Transverse colon (tissue), 4 donors: ENCODE results near the gene PCDHGA1. TPM values are rescaled to one million over a fixed set of nuclear protein-coding genes. Genes with fewer than 3 reads are reported as not detected.
"Not testable (repeated sequence)": the region's sequence is repeated elsewhere in the genome, so short reads cannot be mapped to it uniquely, and the experiment has no call there.

Experiments
- DNase-seq: peaks from one replicate; pipeline ENCODE4 v3.0.0-alpha.2; 2019
- H3K27ac ChIP-seq, 4 donors: fragments of 200-600 bp; sonication (generic); 2 replicates each; pipeline ENCODE4 v1.5.1; 2016 to 2018; ENCODE audit warnings: inconsistent platforms in 4 of 4
- H3K27me3 ChIP-seq: fragments of 200-600 bp; sonication (generic); 2 replicates; pipeline ENCODE4 v1.5.1; 2017; ENCODE audit warnings: inconsistent platforms
- H3K36me3 ChIP-seq, 4 donors: fragments of 200-600 bp; sonication (generic); 2 replicates each; pipeline ENCODE4 v1.5.1; 2017 to 2019; ENCODE audit warnings: inconsistent platforms in 4 of 4
- H3K4me1 ChIP-seq, 4 donors: fragments of 200-600 bp; sonication (generic); 2 replicates each; pipeline ENCODE4 v1.5.1; 2017 to 2020; ENCODE audit warnings: inconsistent platforms in 4 of 4
- H3K4me3 ChIP-seq, 4 donors: fragments of 200-600 bp; sonication (generic); 1 replicate in 1 of 4; 2 replicates in 3 of 4; pipeline versions ENCODE4 v1.5.1 to v1.6.1; 2017 to 2019; ENCODE audit warnings: inconsistent platforms in 4 of 4
- H3K9me3 ChIP-seq, 2 donors: fragments of 200-600 bp; sonication (generic); 2 replicates each; pipeline ENCODE4 v1.5.1; 2017 to 2019; ENCODE audit warnings: inconsistent platforms in 2 of 2
- CTCF ChIP-seq, 5 experiments: fragments of 200-600 bp in 3 of 5; fragments of 450-650 bp in 2 of 5; sonication (generic) in 3 of 5; IDR thresholded peaks; 1 replicate in 2 of 5; 2 replicates in 3 of 5; pipeline ENCODE4 v1.5.1; 2016 to 2017; ENCODE audit warnings: antibody characterized with exemption in 5 of 5, inconsistent platforms in 3 of 5, mild to moderate bottlenecking in 2 of 5, moderate library complexity in 1 of 5
- EP300 ChIP-seq: sonication (generic); formaldehyde crosslinking; IDR thresholded peaks from one replicate; pipeline ENCODE4 v1.6.1; 2017; ENCODE audit warnings: antibody characterized with exemption, low read depth
- POLR2A ChIP-seq: fragments of 450-650 bp; IDR thresholded peaks from one replicate; pipeline ENCODE4 v1.6.1; 2016; ENCODE audit warnings: antibody characterized with exemption, mild to moderate bottlenecking, moderate library complexity
- POLR2AphosphoS5 ChIP-seq, 3 donors: sonication (generic); formaldehyde crosslinking; IDR thresholded peaks; one replicate each; pipeline ENCODE4 v1.6.1; 2016; ENCODE audit warnings: antibody characterized with exemption in 3 of 3
- WGBS, 2 donors: methylation state at CpG; one replicate each; pipeline ENCODE4 v1.1.5; 2018; ENCODE audit warnings: low coverage in 1 of 2; 5-methylcytosine and 5-hydroxymethylcytosine counted together
- in situ Hi-C, 4 donors: fragments of 200-750 bp; cut with MboI; loops; one replicate each; pipeline versions ENCODE4 v1.15.0 to v1.15.1; 2017; ENCODE audit warnings: low sequenced_read_pairs in 3 of 4, low pct_ligation_motif_present in 1 of 4, low pct_unique_long_range_greater_than_20kb in 1 of 4
- intact Hi-C: fragments of 100-400 bp; cut with DNase I; formaldehyde crosslinking; loops from one replicate; pipeline ENCODE4 v1.15.1; 2023; ENCODE audit warnings: low total_unique reads
- total RNA-seq, 4 donors: library from RNA; depleted of rRNA; stranded (reverse); fragments of >200 nt; gene quantifications; one replicate each; pipeline ENCODE4 v1.1.0, GENCODE V29; 2016

PCDHGA1 gene
- total RNA-seq, 4 donors from 2014 or later = 0.55 to 0.64 TPM; not detected in 2

GRCh38 chr5:141306630-141307029 is 23.7 kb upstream of the PCDHGA1 start:
- Histone ChIP-seq H3K27ac (no peak overlapping the region), H3K27me3 (no peaks in the 10 kb centered on the region), H3K9me3 (peaks cover 87 to 97% of the 10 kb centered on the region in 2 donors), H3K4me1 (no peaks in the 10 kb centered on the region), H3K36me3 (peaks cover 0 to 8% (median under 1%) of the 10 kb centered on the region in 4 donors), H3K4me3 (no peak overlapping the region)
- no peak for TF ChIP-seq EP300
- in situ Hi-C loops = loop anchor here in 1 of 4 donors (25.0 kb wide), 1 partner anchor 256 kb away; no protein-coding TSS in a partner anchor
- WGBS, 2 donors = 91 to 100% methylated on average over 1 of the region's 1 CpG
- intact Hi-C loops = no loop called here
- no peak for DNase-seq

- Histone ChIP-seq H3K4me1 (no peaks in the 10 kb centered on the region), H3K9me3 (peaks cover 94 to 99% of the 10 kb centered on the region in 2 donors), H3K36me3 (peaks cover 0 to 51% (median 18%) of the 10 kb centered on the region in 4 donors), H3K4me3 (no peak overlapping the region), H3K27me3 (no peaks in the 10 kb centered on the region), H3K27ac (no peak overlapping the region)
- in situ Hi-C loops (loop anchor here in 1 of 4 donors (25.0 kb wide), 1 partner anchor 249 kb away; no protein-coding TSS in a partner anchor), intact Hi-C loops (no loop called here)
- no peak for DNase-seq
- TF ChIP-seq EP300 = no peak
- no peak for TF ChIP-seq CTCF (IDR thresholded peaks at IDR 0.05)
- TF ChIP-seq POLR2AphosphoS5 (IDR thresholded peaks at IDR 0.05) = no peak
- TF ChIP-seq POLR2A = no peak
Measured at GRCh38 chr5:141313711-141314110, 16.6 kb upstream of the PCDHGA1 start.

GRCh38 chr5:141316963-141317362 is 13.4 kb upstream of the PCDHGA1 start:
- DNase-seq, H3K27me3 ChIP-seq, H3K4me3 ChIP-seq, intact Hi-C loops, H3K27ac ChIP-seq: not testable (repeated sequence)
- peaks cover 0 to 12% (median 4%) of the 10 kb centered on the region in 4 donors for H3K4me1 ChIP-seq
- peaks cover 87 to 89% of the 10 kb centered on the region in 2 donors for H3K9me3 ChIP-seq
- 82 to 89% methylated on average over 3 to 4 of the region's 4 CpGs for WGBS, 2 donors
- in situ Hi-C loops = loop anchor here in 1 of 4 donors (25.0 kb wide), 1 partner anchor 245 kb away; no protein-coding TSS in a partner anchor
- H3K36me3 ChIP-seq = peaks cover 0 to 64% (median 22%) of the 10 kb centered on the region in 4 donors

- 99 to 100% methylated on average over 6 of the region's 6 CpGs for WGBS, 2 donors
- TF ChIP-seq POLR2AphosphoS5 (IDR thresholded peaks at IDR 0.05) = no peak
- TF ChIP-seq POLR2A = no peak
- no peak for TF ChIP-seq CTCF (IDR thresholded peaks at IDR 0.05)
- TF ChIP-seq EP300 = no peak
- intact Hi-C loops = no loop called here
- Histone ChIP-seq H3K4me1 (peaks cover 0 to 12% (median 4%) of the 10 kb centered on the region in 4 donors), H3K4me3 (peak overlapping the region in 1 of 4 donors; percentile 80), H3K36me3 (peaks cover 0 to 50% (median 22%) of the 10 kb centered on the region in 4 donors), H3K27ac (no peak overlapping the region), H3K9me3 (peaks cover 66 to 76% of the 10 kb centered on the region in 2 donors), H3K27me3 (no peaks in the 10 kb centered on the region)
- no peak for DNase-seq
- in situ Hi-C loops = loop anchor here in 1 of 4 donors (25.0 kb wide), 1 partner anchor 243 kb away; no protein-coding TSS in a partner anchor
Measured at GRCh38 chr5:141319202-141319601, 11.1 kb upstream of the PCDHGA1 start.

- intact Hi-C loops = loop anchor here (10.0 kb wide), 1 partner anchor 245 kb away; no protein-coding TSS in a partner anchor
Measured at GRCh38 chr5:141319699-141320098, 10.6 kb upstream of the PCDHGA1 start.

More at GRCh38 chr5:141319699-141320098, 10.6 kb upstream of the PCDHGA1 start:
- TF ChIP-seq EP300 = no peak
- TF ChIP-seq POLR2A = no peak
- TF ChIP-seq POLR2AphosphoS5 (IDR thresholded peaks at IDR 0.05) = no peak
- TF ChIP-seq CTCF (IDR thresholded peaks at IDR 0.05) = no peak
- in situ Hi-C loops = loop anchor here in 1 of 4 donors (25.0 kb wide), 1 partner anchor 243 kb away; no protein-coding TSS in a partner anchor
- Histone ChIP-seq H3K27ac (peak overlapping the region in 2 of 4 donors; percentile 87 to 97), H3K36me3 (peaks cover 0 to 46% (median 22%) of the 10 kb centered on the region in 4 donors), H3K4me1 (peaks cover 0 to 12% (median 4%) of the 10 kb centered on the region in 4 donors), H3K27me3 (no peaks in the 10 kb centered on the region), H3K9me3 (peaks cover 61 to 71% of the 10 kb centered on the region in 2 donors), H3K4me3 (peak overlapping the region in 3 of 4 donors; percentile 59 to 80 (median 66))
- WGBS, 2 donors = 76 to 78% methylated on average over 3 to 5 of the region's 5 CpGs
- DNase-seq = no peak
